ENCODE data around the gene TMED8. TPM values are rescaled to one million over a fixed set of nuclear protein-coding genes. Genes with fewer than 3 reads are reported as not detected.
A peak's percentile ranks its signal among the peaks of the same experiment; 100 is the strongest.
"Not testable (repeated sequence)": the region's sequence is repeated elsewhere in the genome, so short reads cannot be mapped to it uniquely, and the experiment has no call there.

TMED8 gene
- total RNA-seq, 1 experiment from 2014 or later, result 14.2 TPM

DNA sequence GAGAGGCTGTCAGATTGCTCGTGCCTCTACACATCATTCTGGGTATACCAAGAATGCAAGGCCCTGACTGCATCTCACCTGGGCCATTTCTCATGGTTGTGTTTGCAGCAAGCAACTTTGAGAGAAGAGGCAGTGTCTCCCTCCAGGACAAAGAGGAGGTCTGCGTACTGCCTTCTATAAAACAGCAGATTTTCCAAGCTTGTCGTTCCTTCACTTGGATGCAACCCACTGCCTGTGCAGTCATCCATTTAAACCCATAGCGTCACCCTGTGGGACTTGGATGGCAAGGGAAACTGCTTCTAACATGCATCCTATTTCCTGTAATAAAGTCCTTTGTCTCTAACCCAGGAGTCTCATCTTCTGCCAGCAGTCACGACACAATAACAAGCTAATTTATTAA is 57.5 kb downstream of the TMED8 start:
- Mint-ChIP-seq H3K27ac (peak overlapping the region; percentile 95), H3K36me3 (no peaks in the 10 kb centered on the region), H3K9me3 (no peaks in the 10 kb centered on the region), H3K4me3 (peak overlapping the region; percentile 82), H3K27me3 (ENCODE audit: low read depth) (no peaks in the 10 kb centered on the region; the same call in 1 of the 2 replicates), H3K4me1 (peaks cover 50% of the 10 kb centered on the region)
- ATAC-seq (no peak), DNase-seq (ENCODE audit: low spot score) (no peak)
- POLR2A ChIA-PET, result no interaction called here
- CTCF ChIA-PET, result interaction anchor here (0.7 to 1.3 kb wide), 2 partner anchors 18 to 178 kb away, joined by 3 to 6 read pairs; partner anchors contain the start of gene ZDHHC22
- TF ChIP-seq PRRX2 (CRISPR knock-in tag; IDR thresholded peaks at IDR 0.05), result no peak
- TF ChIP-seq, protein P1, sequence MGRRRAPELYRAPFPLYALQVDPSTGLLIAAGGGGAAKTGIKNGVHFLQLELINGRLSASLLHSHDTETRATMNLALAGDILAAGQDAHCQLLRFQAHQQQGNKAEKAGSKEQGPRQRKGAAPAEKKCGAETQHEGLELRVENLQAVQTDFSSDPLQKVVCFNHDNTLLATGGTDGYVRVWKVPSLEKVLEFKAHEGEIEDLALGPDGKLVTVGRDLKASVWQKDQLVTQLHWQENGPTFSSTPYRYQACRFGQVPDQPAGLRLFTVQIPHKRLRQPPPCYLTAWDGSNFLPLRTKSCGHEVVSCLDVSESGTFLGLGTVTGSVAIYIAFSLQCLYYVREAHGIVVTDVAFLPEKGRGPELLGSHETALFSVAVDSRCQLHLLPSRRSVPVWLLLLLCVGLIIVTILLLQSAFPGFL (CRISPR knock-in tag; IDR thresholded peaks at IDR 0.05; ENCODE audit: borderline replicate concordance), result no peak
- TF ChIP-seq, protein P2, sequence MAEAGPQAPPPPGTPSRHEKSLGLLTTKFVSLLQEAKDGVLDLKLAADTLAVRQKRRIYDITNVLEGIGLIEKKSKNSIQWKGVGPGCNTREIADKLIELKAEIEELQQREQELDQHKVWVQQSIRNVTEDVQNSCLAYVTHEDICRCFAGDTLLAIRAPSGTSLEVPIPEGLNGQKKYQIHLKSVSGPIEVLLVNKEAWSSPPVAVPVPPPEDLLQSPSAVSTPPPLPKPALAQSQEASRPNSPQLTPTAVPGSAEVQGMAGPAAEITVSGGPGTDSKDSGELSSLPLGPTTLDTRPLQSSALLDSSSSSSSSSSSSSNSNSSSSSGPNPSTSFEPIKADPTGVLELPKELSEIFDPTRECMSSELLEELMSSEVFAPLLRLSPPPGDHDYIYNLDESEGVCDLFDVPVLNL (CRISPR knock-in tag; IDR thresholded peaks at IDR 0.05; ENCODE audit: borderline replicate concordance, low read depth), result no peak
- no peak for TF ChIP-seq CBFB (CRISPR knock-in tag; IDR thresholded peaks at IDR 0.05; ENCODE audit: low read depth)
- no peak for TF ChIP-seq SOX15 (CRISPR knock-in tag; IDR thresholded peaks at IDR 0.05)
- TF ChIP-seq, protein P3, sequence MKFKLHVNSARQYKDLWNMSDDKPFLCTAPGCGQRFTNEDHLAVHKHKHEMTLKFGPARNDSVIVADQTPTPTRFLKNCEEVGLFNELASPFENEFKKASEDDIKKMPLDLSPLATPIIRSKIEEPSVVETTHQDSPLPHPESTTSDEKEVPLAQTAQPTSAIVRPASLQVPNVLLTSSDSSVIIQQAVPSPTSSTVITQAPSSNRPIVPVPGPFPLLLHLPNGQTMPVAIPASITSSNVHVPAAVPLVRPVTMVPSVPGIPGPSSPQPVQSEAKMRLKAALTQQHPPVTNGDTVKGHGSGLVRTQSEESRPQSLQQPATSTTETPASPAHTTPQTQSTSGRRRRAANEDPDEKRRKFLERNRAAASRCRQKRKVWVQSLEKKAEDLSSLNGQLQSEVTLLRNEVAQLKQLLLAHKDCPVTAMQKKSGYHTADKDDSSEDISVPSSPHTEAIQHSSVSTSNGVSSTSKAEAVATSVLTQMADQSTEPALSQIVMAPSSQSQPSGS (CRISPR knock-in tag; IDR thresholded peaks at IDR 0.05; ENCODE audit: borderline replicate concordance, low read depth), result no peak
- TF ChIP-seq, protein P4, sequence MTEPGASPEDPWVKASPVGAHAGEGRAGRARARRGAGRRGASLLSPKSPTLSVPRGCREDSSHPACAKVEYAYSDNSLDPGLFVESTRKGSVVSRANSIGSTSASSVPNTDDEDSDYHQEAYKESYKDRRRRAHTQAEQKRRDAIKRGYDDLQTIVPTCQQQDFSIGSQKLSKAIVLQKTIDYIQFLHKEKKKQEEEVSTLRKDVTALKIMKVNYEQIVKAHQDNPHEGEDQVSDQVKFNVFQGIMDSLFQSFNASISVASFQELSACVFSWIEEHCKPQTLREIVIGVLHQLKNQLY (CRISPR knock-in tag; IDR thresholded peaks at IDR 0.05), result no peak
- TF ChIP-seq, protein P5, sequence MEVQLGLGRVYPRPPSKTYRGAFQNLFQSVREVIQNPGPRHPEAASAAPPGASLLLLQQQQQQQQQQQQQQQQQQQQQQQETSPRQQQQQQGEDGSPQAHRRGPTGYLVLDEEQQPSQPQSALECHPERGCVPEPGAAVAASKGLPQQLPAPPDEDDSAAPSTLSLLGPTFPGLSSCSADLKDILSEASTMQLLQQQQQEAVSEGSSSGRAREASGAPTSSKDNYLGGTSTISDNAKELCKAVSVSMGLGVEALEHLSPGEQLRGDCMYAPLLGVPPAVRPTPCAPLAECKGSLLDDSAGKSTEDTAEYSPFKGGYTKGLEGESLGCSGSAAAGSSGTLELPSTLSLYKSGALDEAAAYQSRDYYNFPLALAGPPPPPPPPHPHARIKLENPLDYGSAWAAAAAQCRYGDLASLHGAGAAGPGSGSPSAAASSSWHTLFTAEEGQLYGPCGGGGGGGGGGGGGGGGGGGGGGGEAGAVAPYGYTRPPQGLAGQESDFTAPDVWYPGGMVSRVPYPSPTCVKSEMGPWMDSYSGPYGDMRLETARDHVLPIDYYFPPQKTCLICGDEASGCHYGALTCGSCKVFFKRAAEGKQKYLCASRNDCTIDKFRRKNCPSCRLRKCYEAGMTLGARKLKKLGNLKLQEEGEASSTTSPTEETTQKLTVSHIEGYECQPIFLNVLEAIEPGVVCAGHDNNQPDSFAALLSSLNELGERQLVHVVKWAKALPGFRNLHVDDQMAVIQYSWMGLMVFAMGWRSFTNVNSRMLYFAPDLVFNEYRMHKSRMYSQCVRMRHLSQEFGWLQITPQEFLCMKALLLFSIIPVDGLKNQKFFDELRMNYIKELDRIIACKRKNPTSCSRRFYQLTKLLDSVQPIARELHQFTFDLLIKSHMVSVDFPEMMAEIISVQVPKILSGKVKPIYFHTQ (CRISPR knock-in tag; IDR thresholded peaks at IDR 0.05), result no peak
- no peak for TF ChIP-seq GRHL2 (CRISPR knock-in tag; IDR thresholded peaks at IDR 0.05; ENCODE audit: insufficient replicate concordance, severe bottlenecking)
- TF ChIP-seq ZNF396 (CRISPR knock-in tag; IDR thresholded peaks at IDR 0.05; ENCODE audit: borderline replicate concordance), result no peak
- TF ChIP-seq SMAD4 (CRISPR knock-in tag; IDR thresholded peaks at IDR 0.05), result no peak
- TF ChIP-seq, protein P6, sequence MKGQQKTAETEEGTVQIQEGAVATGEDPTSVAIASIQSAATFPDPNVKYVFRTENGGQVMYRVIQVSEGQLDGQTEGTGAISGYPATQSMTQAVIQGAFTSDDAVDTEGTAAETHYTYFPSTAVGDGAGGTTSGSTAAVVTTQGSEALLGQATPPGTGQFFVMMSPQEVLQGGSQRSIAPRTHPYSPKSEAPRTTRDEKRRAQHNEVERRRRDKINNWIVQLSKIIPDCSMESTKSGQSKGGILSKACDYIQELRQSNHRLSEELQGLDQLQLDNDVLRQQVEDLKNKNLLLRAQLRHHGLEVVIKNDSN (CRISPR knock-in tag; IDR thresholded peaks at IDR 0.05), result no peak

DNA sequence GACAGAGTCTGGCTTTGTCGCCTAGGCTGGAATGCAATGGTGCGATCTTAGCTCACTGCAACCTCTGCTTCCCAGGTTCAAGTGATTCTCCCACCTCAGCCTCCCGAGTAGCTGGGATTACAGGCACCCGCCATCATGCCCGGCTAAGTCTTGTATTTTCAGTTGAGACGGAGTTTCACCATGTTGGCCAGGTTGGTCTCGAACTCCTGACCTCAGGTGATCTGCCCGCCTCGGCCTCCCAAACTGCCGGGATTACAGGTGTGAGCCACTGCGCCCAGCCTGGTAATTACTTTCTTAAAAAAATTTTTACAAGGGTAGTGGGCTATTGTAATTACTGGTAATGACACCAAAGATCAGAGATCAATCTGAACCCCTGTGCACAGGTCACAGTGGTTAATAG is 58.1 kb downstream of the TMED8 start:
- H3K9me3 Mint-ChIP-seq; DNase-seq (ENCODE audit: low spot score); ATAC-seq; H3K36me3 Mint-ChIP-seq; H3K27me3 Mint-ChIP-seq (ENCODE audit: low read depth); POLR2A ChIA-PET: not testable (repeated sequence)
- Mint-ChIP-seq H3K4me1 (peaks cover 50% of the 10 kb centered on the region), H3K4me3 (0 out of 2 replicates have a peak overlapping the region, but pooled peaks have one; percentile 82), H3K27ac (peak overlapping the region; percentile 83)
- CTCF ChIA-PET, result interaction anchor here (1.3 kb wide), 1 partner anchor 17 kb away, joined by 6 read pairs; no protein-coding TSS in a partner anchor

DNA sequence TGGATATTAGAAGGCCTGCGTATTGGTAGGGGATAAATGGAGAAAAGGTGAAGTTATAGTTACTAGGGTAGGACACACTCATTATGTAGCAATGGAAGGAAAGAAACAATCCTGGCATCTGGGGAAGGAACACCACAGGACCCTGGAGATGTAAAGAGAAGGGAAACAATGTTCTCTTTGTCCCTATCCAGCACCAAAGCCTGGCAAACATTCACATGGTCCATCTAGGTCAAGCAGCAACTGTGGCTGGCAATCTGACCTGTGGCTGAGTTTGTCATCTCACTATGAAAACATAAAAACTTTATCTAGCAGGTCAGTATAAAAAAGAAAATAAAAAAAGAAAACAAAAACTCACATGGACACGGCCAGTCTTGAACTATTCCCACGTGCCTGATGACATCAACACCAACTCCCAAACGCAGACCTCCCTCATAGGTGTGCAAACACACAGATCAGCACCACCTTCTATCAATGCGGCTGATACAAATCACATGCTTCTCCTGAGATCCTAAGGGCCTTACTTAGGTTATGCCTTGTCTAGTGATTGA is 58.8 kb downstream of the TMED8 start:
- ChIA-PET CTCF (interaction anchor here (1.3 kb wide), 1 partner anchor 17 kb away, joined by 6 read pairs; no protein-coding TSS in a partner anchor), POLR2A (no interaction called here)
- peaks cover 52% of the 10 kb centered on the region for H3K4me1 Mint-ChIP-seq
- no peaks in the 10 kb centered on the region for H3K36me3 Mint-ChIP-seq
- H3K9me3 Mint-ChIP-seq, result no peaks in the 10 kb centered on the region
- ATAC-seq (no peak), DNase-seq (ENCODE audit: low spot score) (no peak)
- no peak overlapping the region for H3K4me3 Mint-ChIP-seq
- H3K27ac Mint-ChIP-seq, result peak overlapping the region; percentile 61
- H3K27me3 Mint-ChIP-seq (ENCODE audit: low read depth), result no peaks in the 10 kb centered on the region; the same call in 1 of the 2 replicates
- TF ChIP-seq, protein P7, sequence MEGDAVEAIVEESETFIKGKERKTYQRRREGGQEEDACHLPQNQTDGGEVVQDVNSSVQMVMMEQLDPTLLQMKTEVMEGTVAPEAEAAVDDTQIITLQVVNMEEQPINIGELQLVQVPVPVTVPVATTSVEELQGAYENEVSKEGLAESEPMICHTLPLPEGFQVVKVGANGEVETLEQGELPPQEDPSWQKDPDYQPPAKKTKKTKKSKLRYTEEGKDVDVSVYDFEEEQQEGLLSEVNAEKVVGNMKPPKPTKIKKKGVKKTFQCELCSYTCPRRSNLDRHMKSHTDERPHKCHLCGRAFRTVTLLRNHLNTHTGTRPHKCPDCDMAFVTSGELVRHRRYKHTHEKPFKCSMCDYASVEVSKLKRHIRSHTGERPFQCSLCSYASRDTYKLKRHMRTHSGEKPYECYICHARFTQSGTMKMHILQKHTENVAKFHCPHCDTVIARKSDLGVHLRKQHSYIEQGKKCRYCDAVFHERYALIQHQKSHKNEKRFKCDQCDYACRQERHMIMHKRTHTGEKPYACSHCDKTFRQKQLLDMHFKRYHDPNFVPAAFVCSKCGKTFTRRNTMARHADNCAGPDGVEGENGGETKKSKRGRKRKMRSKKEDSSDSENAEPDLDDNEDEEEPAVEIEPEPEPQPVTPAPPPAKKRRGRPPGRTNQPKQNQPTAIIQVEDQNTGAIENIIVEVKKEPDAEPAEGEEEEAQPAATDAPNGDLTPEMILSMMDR (IDR thresholded peaks at IDR 0.05), result no peak
- TF ChIP-seq, protein P8, sequence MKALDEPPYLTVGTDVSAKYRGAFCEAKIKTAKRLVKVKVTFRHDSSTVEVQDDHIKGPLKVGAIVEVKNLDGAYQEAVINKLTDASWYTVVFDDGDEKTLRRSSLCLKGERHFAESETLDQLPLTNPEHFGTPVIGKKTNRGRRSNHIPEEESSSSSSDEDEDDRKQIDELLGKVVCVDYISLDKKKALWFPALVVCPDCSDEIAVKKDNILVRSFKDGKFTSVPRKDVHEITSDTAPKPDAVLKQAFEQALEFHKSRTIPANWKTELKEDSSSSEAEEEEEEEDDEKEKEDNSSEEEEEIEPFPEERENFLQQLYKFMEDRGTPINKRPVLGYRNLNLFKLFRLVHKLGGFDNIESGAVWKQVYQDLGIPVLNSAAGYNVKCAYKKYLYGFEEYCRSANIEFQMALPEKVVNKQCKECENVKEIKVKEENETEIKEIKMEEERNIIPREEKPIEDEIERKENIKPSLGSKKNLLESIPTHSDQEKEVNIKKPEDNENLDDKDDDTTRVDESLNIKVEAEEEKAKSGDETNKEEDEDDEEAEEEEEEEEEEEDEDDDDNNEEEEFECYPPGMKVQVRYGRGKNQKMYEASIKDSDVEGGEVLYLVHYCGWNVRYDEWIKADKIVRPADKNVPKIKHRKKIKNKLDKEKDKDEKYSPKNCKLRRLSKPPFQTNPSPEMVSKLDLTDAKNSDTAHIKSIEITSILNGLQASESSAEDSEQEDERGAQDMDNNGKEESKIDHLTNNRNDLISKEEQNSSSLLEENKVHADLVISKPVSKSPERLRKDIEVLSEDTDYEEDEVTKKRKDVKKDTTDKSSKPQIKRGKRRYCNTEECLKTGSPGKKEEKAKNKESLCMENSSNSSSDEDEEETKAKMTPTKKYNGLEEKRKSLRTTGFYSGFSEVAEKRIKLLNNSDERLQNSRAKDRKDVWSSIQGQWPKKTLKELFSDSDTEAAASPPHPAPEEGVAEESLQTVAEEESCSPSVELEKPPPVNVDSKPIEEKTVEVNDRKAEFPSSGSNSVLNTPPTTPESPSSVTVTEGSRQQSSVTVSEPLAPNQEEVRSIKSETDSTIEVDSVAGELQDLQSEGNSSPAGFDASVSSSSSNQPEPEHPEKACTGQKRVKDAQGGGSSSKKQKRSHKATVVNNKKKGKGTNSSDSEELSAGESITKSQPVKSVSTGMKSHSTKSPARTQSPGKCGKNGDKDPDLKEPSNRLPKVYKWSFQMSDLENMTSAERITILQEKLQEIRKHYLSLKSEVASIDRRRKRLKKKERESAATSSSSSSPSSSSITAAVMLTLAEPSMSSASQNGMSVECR (CRISPR knock-in tag; IDR thresholded peaks at IDR 0.05; ENCODE audit: borderline replicate concordance), result no peak

Measured in WTC11 (cell line).